Right kidney (tissue), 9 donors: ENCODE results near the gene MRPL24.

Source experiments
- DNase-seq: peaks from one replicate; pipeline ENCODE4 v3.0.0-alpha.2; 2016
- long read RNA-seq, 8 donors: transcript quantifications; one replicate each; lab custom pipeline, GENCODE V29; 2026

The MRPL24 gene
- long read RNA-seq, donor 1, transcript MRPL24-202 (6 exons, 883 nt): major isoform, 28 of 74 reads
- long read RNA-seq, donor 1, transcript MRPL24-201 (6 exons, 883 nt): major isoform, 28 of 74 reads
- long read RNA-seq, donor 1, transcript MRPL24-206 (3 exons, 560 nt): minor isoform, 7 of 74 reads
- long read RNA-seq, donor 1, partial matches to known transcripts: 11 of 74 reads
- long read RNA-seq, donor 1, other reads (novel, unspliced or antisense): 0 of 74 reads
- long read RNA-seq, donor 2, transcript MRPL24-201 (6 exons, 883 nt): minor isoform, 14 of 35 reads
- long read RNA-seq, donor 2, transcript MRPL24-202 (6 exons, 883 nt): major isoform, 16 of 35 reads
- long read RNA-seq, donor 2, partial matches to known transcripts: 0 of 35 reads
- long read RNA-seq, donor 2, other reads (novel, unspliced or antisense): 0 of 35 reads
- long read RNA-seq, donor 3, transcript MRPL24-202 (6 exons, 883 nt): major isoform, 14 of 29 reads
- long read RNA-seq, donor 3, transcript MRPL24-201 (6 exons, 883 nt): major isoform, 14 of 29 reads
- long read RNA-seq, donor 3, partial matches to known transcripts: 0 of 29 reads
- long read RNA-seq, donor 3, other reads (novel, unspliced or antisense): 0 of 29 reads
- long read RNA-seq, donor 4, transcript MRPL24-202 (6 exons, 883 nt): major isoform, 12 of 29 reads
- long read RNA-seq, donor 4, transcript MRPL24-201 (6 exons, 883 nt): minor isoform, 9 of 29 reads
- long read RNA-seq, donor 4, partial matches to known transcripts: 5 of 29 reads
- long read RNA-seq, donor 4, other reads (novel, unspliced or antisense): 0 of 29 reads
- long read RNA-seq, donor 5, transcript MRPL24-202 (6 exons, 883 nt): major isoform, 30 of 46 reads
- long read RNA-seq, donor 5, transcript MRPL24-201 (6 exons, 883 nt): minor isoform, 12 of 46 reads
- long read RNA-seq, donor 5, partial matches to known transcripts: 0 of 46 reads
- long read RNA-seq, donor 5, other reads (novel, unspliced or antisense): 0 of 46 reads
- long read RNA-seq, donor 6, transcript MRPL24-202 (6 exons, 883 nt): major isoform, 14 of 45 reads
- long read RNA-seq, donor 6, transcript MRPL24-201 (6 exons, 883 nt): major isoform, 14 of 45 reads
- long read RNA-seq, donor 6, transcript MRPL24-206 (3 exons, 560 nt): minor isoform, 7 of 45 reads
- long read RNA-seq, donor 6, partial matches to known transcripts: 10 of 45 reads
- long read RNA-seq, donor 6, other reads (novel, unspliced or antisense): 0 of 45 reads
- long read RNA-seq, donor 7, transcript MRPL24-206 (3 exons, 560 nt): minor isoform, 9 of 66 reads
- long read RNA-seq, donor 7, transcript MRPL24-201 (6 exons, 883 nt): minor isoform, 21 of 66 reads
- long read RNA-seq, donor 7, transcript MRPL24-202 (6 exons, 883 nt): major isoform, 25 of 66 reads
- long read RNA-seq, donor 7, partial matches to known transcripts: 11 of 66 reads
- long read RNA-seq, donor 7, other reads (novel, unspliced or antisense): 0 of 66 reads
- long read RNA-seq, donor 8, transcript MRPL24-201 (6 exons, 883 nt): minor isoform, 18 of 44 reads
- long read RNA-seq, donor 8, transcript MRPL24-202 (6 exons, 883 nt): major isoform, 24 of 44 reads
- long read RNA-seq, donor 8, partial matches to known transcripts: 0 of 44 reads
- long read RNA-seq, donor 8, other reads (novel, unspliced or antisense): 0 of 44 reads

DNA sequence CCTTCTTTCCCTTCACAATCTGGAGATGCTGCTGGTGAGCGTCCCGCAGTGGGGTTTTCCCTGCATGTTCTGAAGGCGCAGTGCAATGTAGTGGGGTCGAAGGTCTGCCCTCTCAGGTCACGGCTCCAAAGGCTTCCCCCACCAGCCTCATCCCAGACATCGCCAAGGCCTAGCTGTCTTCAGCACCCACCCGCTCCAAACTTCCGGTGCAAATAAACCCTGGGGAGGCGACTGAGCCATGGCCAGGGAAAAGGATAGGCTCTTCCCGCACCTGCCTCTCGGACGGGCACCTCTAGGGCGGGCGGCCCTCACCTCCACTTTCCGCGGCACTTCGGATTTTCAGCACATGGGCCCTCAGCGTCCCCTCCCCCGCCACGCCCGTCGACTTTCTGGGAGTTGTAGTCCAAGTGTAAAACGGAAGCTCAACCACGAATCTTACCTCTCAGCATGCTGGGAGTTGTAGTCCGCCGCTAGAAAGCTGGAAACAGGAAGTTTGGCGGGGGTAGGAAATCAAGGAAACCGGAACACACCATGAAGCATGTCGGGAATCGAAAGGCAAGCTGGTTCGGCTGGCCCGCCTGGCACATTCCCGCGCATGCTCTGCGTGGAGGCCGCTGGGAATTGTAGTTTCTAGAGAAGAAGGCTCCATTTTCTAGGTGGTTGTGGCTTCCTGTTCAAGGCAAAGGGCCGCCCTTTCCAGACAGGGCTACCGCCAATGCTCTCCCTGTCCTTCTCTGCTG lies at the start of gene MRPL24:
Gene MRPL24 (minus strand): TSS at position 348 of the 740 bp plus-strand sequence. CDS start 2,384 bp downstream, outside the sequence.
- DNase-seq: peak; percentile 86

DNA sequence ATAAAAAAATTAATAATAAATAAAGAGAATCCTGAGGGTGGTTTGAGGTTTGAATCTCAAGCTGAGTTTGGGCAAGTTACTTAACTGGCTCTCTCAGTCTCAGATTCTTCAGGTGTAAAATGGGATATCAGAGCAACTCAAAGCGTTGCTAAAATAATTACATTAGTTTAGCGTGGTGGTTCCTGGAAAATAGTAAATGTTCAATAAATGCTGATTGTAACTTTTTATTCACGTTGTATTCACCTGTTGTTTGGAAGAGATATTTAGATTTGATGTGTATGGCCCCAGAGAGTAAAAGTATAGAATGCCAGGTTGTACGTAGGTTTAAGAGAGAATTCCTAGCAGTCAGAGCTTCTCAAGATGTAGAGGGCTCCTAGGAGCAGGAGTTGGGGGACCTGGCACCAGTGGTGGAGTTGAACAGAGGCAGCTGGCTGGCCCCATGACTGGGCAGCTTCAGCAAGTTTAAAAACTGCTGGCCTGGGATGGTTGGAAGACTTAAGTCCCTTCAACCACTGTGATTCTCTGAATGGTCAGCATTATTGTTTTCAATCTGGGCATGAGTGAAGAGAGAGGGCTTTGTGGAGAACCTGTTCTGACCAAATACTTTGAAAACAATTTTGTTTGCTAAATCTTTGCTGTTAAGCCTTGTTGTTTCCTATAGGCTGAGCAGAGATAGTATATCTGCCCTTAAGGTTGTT lies 48.9 kb upstream of the MRPL24 start:
- DNase-seq: no peak

DNA sequence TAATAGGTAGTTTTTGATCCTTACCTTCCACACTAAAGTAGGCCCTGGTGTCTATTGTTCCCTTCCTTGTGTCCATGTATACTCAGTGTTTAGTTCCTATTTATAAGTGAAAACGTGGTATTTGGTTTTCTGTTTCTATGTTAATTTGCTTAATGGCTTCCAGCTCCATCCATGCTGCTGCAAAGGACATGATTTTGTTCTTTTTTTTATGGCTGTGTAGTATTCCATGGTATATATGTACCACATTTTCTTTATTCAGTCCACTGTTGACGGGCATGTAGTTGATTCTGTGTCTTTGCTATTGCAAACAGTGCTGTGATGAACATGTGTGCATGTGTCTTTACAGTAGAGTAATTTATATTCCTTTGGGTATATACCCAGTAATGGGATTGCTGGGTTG lies 47.2 kb upstream of the MRPL24 start:
- DNase-seq: no peak

DNA sequence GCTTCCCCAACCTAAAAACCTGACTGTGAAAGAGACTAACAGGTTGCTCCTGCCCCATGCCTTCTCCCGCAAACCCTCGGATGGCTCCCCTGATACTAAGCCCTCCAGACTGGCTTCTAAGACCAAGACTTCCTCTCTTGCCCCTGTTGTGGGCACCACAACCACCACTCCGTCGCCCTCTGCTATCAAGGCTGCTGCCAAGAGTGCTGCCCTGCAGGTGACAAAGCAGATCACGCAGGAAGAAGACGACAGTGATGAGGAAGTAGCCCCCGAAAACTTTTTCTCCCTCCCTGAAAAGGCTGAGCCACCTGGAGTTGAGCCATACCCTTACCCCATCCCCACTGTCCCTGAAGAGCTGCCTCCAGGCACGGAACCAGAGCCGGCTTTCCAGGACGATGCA lies 45.8 kb upstream of the MRPL24 start:
- no peak for DNase-seq

DNA sequence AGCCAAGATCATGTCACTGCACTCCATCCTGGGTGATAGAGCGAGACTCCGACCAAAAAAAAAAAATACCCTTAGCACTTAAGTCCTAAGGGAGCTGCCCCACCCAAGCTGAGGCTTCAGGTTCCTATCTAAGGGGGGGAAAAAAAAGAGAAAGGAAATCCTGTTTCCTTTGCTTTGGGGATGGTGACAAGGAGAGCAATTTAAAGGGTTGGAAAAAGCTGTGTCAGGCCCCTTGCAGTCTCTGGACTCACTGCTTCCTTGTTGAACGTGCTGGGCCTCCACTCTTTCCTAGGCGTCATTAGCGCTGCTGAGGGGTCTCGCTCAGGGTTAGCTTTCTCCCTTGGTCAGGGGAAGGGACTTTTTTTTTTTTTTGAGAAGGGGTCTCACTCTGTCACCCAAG lies 44.6 kb upstream of the MRPL24 start:
- DNase-seq: no peak

DNA sequence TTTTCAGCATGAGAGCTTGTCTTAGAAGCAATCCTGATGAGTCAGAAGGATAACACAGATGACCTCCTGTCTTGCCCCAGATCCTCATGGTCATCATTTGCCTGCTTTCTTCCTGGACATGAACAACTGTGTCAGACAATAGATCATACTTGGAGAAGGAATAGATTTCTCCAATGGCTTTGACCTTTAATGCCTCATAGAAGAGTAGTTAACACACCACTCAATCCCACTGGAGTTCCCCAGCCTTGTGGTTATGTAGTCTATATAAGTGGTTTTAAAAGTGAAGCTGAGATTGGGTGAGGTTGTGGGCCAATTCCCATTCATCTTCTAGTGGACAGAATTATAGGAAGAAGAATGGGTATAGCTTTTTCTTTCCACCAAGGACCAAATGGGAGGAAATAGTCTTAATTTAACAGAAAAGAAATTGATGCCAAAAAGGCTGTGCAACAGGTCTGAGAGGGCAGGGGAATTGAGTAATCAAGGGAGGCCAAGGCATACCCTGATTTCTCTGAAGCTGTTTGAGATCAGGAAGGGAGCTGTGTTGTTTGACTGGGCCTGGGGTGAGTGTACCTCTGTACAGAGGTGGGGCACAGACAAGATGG lies 40.8 kb upstream of the MRPL24 start:
- no peak for DNase-seq

DNA sequence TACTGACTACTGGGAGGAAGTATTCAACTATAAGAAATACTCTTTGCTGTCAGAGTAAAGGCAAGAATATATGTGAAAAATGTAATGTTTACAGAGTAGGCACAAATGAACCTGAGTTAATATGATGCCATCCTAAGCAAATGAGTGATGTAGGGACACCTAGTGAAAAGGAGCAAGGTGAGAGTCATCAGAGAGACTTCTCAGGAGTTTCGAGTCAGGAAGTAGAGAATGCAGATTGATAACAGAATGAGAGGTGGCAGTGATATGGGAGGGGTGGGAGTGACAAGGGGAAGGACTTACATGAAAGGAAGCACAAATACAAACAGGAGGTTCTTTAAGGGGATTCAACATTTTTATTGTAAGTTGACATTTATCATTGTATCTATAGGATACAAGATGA lies 36.7 kb upstream of the MRPL24 start:
- no peak for DNase-seq

DNA sequence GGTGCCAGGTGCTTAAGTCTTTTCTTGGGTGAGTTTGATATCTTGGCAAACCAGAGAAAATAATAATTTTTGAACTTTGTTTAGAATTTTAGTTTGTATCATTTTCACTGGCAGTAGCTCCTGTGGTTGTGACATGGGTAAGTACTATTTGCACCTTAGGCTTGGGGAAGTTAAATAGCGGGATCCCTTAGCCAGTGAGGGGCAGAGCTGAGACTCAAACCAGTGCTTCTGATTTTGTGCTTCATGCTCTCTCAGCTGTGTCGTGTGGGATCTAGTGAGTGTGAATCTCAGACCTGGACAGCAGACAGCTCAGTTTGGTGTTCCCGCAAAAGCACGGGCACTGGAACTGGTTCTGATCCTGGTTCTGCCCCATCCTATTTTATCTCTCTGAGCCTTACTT lies 36.1 kb upstream of the MRPL24 start:
- no peak for DNase-seq

DNA sequence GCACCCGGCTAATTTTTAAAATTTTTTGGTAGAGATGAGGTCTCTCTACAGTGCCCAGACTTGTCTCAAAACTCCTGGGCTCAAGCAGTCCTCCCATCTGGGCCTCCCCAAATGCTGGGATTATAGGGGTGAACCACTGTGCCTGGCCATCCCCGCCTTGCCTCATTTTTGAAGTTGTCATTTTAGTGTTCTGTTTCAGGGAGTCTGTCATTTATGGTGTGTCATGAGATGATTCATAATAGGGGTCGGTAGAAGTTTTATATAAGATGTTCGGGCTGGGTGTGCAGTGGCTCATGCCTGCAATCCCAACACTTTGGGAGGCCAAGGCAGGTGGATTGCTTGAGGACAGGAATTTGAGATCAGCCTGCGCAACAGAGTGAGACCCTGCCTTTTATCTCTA lies 34.9 kb upstream of the MRPL24 start:
- no peak for DNase-seq

DNA sequence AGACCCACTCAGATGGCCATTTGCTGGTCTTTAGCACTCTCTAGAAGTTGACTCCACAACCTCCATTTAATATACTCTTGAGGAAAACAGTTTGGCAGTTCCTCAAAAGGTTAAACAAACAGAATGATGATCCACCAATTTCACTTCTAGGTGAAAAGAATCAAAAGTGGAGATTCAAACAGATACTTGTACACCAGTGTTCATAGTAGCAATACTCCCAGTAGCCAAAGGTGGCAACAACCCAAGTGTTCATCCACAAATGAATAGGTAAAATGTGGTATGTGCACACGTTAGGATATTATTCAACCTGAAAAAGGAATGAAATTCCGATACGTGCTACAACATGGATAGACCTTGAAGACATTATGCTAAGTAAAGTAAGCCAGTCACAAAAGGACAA lies 32.7 kb upstream of the MRPL24 start:
- DNase-seq: no peak

DNA sequence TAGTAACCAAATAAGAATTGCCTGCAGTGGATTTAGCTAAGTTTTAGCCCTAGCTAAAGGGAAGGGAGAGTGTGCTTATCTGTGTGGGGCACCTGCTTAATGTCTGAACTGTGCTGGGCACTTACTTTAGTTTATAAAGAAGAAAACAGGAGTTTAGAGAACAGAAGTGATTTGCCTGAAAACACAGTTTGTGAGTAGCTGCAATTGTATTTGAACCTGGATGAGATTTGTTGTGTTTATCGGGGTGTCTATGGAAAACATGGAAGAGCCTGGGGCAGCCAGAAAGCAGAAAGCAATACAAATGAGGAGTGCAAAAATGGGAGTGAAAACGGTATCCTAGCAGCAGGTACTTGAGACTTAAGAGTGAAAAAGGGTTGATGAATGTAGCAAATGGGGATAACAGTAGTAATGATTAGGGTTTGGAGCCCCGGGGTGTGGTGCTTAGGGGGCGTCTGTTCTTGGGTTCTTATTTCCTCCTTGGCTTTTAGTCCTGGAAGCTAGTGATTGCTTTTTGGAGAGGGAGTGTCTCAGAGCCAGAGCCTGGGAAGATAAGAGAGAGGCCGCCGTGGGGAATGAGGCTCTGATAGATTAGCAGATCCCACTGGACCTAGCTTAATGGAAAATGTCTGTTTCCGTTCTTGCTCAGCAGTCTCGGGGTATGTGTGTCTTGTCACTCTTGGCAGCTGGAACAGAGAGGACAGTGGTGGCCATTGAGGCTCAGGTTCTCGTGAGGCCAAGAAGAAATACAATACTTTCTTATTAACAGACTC lies 32.0 kb upstream of the MRPL24 start:
- no peak for DNase-seq

DNA sequence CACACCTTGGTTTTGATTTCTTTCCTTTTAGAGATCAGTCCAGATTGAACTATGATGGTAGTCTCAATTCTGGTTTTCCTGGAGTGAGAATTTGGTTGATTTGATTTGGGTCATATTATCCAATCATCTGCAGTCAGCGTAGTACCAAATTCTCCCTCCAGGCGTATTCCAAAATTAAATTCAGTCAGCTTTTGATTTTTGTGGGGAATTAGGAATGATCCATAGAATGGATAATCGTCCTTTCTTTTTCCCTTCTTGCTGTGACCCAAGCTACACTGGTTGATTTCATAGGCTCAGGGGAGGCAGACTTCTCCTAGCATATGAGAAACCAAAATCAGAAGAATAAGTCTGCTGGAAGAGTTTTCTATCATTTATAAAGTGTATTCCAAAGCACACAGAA lies 31.3 kb upstream of the MRPL24 start:
- DNase-seq: no peak

DNA sequence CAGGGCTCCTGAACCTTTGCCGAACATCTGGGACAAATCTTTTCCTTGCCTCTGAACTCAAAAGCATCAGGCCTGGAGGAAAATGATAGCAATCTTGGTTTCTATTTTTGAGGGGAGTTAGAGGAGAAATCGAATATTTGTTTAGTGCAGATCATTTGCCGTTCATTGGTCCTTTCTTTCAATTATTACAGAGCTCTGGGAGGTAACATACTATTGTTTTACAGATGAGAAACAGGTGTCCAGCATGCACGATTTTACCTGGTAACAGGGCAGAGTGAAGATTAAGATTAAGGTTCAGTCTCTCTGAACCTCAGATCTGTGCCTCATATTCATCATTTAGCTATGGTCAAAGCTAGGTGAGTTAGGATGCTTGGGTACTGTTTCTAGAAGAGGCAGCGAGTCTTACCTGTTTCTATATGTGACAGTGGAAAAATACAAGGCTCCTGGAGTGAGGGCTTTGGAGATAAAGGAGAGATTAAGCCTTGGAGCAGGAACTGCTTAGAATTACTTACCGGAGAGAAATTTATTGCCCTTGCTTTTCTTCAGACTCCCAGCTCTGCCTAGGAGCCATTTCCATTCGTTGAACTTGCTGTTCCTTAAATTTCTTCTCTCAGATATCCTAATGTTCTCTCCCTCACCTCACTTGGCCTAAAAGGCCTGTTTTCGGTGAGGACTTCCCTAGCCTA lies 27.9 kb upstream of the MRPL24 start:
- DNase-seq: no peak

DNA sequence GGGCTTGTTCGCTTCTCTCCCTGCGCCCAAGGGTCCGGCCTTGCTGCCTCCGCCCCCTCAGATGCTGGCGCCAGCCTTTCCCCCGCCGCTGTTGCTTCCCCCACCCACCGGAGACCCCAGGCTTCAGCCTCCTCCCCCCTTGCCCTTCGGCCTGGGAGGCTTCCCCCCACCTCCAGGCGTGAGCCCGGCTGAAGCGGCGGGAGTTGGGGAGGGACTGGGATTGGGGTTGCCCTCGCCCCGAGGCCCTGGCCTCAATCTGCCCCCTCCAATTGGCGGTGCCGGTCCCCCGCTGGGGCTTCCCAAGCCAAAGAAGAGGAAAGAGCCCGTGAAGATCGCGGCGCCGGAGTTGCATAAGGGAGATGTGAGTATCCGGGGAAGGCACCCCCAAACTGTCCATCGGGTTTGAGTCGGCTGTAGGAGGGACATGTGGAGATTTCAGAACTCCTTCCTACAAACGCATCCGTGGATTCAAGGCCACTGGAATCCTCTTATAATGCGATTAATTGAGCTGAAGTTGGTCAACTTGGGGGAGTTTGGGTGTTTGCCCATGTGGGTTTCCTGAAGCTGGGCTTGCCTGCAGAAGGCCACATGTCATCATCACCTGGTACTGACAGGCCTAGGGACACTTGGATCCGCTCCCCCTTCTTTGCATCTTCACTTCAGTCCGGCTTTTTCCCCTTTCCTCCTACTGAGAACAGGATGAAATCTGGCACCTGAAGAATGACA lies 27.2 kb upstream of the MRPL24 start:
- DNase-seq: peak; percentile 49

DNA sequence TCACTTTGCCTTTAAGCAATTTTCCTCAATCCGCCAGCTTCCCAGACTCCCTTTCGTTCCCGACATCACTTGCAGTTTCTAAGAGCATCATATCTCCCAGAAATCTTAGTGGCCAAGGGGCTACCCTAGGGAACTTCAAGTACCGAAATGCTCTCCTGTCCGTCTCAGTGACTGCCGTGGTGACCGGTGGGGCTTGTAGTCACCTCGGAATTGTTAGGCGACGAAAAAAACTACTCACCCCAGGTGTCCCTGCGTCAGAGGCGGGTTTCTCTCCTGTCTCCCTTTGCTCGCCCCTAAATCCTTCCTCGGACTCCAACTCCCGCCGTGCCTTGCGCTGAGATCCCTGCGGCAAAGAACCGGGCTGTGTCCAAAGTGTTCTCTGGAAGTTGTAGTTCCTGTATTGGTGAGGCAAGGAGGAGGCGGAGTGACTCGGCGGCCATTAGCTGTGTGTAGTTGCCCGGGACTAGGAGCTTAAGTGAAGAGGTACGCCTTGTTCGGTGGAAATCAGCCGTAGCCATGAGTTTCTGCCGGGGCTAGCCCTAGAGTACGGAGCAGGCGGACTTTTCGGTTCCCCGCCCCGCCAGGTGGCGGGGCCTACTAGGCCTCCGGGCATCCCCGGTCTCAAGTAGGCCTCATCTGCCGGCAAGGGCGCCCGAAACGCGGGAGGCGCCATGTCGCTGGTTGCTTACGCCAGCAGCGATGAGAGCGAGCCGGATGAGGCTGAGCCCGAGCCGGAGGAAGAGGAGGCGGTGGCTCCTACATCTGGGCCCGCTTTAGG lies 26.4 kb upstream of the MRPL24 start, which contains the start of gene PRCC:
Gene PRCC (plus strand): TSS at position 435 of the 778 bp plus-strand sequence. CDS start 237 bp downstream, at position 672.
- peak; percentile 91 for DNase-seq

DNA sequence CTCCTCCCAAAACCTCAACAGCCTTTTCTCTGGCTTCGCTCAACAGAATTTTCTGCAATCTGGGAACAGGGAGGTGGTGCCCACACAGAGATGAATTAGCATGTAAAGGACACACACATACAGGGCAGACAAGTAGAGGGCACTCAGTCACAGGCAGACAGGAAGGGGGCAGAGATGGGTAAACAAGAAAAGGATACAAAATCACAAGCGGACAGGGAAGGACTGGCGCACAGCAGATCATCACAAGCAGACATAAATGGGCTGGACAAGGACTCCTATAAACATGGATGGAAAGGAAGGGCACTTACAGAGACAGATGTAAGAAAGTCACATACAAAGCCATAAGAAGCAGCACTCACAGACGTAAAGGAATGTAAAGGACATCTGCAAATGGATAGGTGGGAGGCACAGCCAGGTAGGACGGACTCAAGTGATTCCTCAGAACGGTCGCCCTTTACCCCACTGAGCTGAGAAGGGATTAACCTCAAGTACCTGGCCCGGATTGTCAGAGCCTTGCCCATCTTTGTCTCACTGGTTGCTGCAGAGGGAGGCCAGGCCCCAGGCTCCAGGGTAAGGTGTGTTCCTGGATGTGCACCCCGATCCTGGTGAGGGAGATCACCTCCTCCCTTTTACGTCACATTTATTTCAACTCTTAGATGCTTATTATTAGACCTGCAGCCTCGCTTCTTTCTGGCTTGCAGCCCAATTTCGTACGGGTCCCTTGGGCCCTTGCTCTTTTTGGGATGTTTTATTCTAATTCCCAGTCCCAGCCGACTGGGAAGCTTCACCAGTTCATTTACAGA lies 25.6 kb upstream of the MRPL24 start:
- DNase-seq: peak; percentile 79
